H1 (cell line): ENCODE results near the gene RNF157. TPM values are rescaled to one million over a fixed set of nuclear protein-coding genes. Genes with fewer than 3 reads are reported as not detected.
A peak's percentile ranks its signal among the peaks of the same experiment; 100 is the strongest.

Experiments
- CHD7 ChIP-seq: fragments of 300-600 bp; sonication (generic); IDR thresholded peaks from 2 replicates; pipeline ENCODE4 v1.7.1; 2012; ENCODE audit warnings: low read length, moderate library complexity, mild to moderate bottlenecking, inconsistent platforms; ENCODE audit not compliant: insufficient replicate concordance
- E2F6 ChIP-seq: IDR thresholded peaks from 2 replicates; pipeline ENCODE4 v1.6.1; 2012; ENCODE audit warnings: inconsistent platforms
- GTF2F1 ChIP-seq: IDR thresholded peaks from 2 replicates; pipeline ENCODE4 v1.6.1; 2012; ENCODE audit warnings: low read depth, low read length, improper control_type of control experiment, borderline replicate concordance
- HDAC2 ChIP-seq, 2 experiments: fragments of 300-600 bp in 1 of 2; sonication (generic) in 1 of 2; IDR thresholded peaks; 2 replicates each; pipeline ENCODE4 v1.6.1; 2011 to 2012; ENCODE audit warnings: low read depth in 2 of 2, low read length in 2 of 2, mild to moderate bottlenecking in 2 of 2, moderate library complexity in 2 of 2, borderline replicate concordance in 1 of 2, inconsistent platforms in 1 of 2
- PHF8 ChIP-seq: fragments of 200-600 bp; sonication (generic); conservative IDR thresholded peaks from 2 replicates; pipeline ENCODE4 v1.7.1; 2012; ENCODE audit warnings: low read depth, mild to moderate bottlenecking, inconsistent platforms, low read length, moderate library complexity
- polyA plus RNA-seq, 7 experiments: library from polyadenylated mRNA; depleted of rRNA in 3 of 7; stranded (reverse) in 5 of 7; unstranded in 2 of 7; fragments of >200 nt in 5 of 7; fragments of 200-250 nt in 2 of 7; gene quantifications; 1 replicate in 5 of 7; 2 replicates in 1 of 7; 4 replicates in 1 of 7; pipeline versions ENCODE4 v1.2.1 to v1.2.3, GENCODE V29; 2011 to 2013; ENCODE audit warnings: missing spikeins in 2 of 7, mixed read lengths in 2 of 7
- total RNA-seq: library from RNA; stranded (reverse); fragmentation: NEBNext Ultra II Directional; extraction: Animal tissue kit (Norgen Biotek cat#: 25700); gene quantifications from 2 replicates; pipeline ENCODE4 v1.2.1, GENCODE V29; 2021
- TF ChIP-seq, protein P1 (sequence below): IDR thresholded peaks from 2 replicates; pipeline ENCODE4 v1.6.1; 2012; ENCODE audit warnings: low read length, inconsistent platforms

The RNF157 gene
- total and polyA plus RNA-seq, 2 of the 8 experiments (the other 6 are each of a cell fraction or from before 2014, with no cell fraction given): 13.4 to 16.7 TPM

GRCh38 chr17:76137351-76138233 is 102.7 kb downstream of the RNF157 start (continued):
- TF ChIP-seq, protein P1, sequence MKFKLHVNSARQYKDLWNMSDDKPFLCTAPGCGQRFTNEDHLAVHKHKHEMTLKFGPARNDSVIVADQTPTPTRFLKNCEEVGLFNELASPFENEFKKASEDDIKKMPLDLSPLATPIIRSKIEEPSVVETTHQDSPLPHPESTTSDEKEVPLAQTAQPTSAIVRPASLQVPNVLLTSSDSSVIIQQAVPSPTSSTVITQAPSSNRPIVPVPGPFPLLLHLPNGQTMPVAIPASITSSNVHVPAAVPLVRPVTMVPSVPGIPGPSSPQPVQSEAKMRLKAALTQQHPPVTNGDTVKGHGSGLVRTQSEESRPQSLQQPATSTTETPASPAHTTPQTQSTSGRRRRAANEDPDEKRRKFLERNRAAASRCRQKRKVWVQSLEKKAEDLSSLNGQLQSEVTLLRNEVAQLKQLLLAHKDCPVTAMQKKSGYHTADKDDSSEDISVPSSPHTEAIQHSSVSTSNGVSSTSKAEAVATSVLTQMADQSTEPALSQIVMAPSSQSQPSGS: no peak
- TF ChIP-seq GTF2F1 (no peak), PHF8 (no peak), HDAC2 (IDR thresholded peaks at IDR 0.05; ENCODE audit: borderline replicate concordance in 1 of 2, low read depth in 2 of 2, low read length in 2 of 2) (no peak), E2F6 (peak; percentile 28; the same call in 1 of the 2 replicates), CHD7 (no peak)
